GM06990 (cell line): ENCODE results near the gene CFAP65.

Experiments
- DNase-seq: peaks from one replicate; pipeline ENCODE4 v3.0.0-alpha.2; 2011; ENCODE audit not compliant: insufficient read length; ENCODE audit errors: extremely low read depth
- H3K27me3 ChIP-seq: replicated peaks from 2 replicates; pipeline ENCODE4 v1.6.0; 2011; ENCODE audit warnings: low read length; ENCODE audit not compliant: control insufficient read depth, insufficient read depth
- H3K36me3 ChIP-seq: 2 replicates; pipeline ENCODE4 v1.5.1; 2011; ENCODE audit warnings: low read length; ENCODE audit not compliant: control insufficient read depth, insufficient read depth
- H3K4me3 ChIP-seq: replicated peaks from 2 replicates; pipeline ENCODE4 v1.5.1; 2011; ENCODE audit warnings: low read depth, mild to moderate bottlenecking, control low read depth, low read length
- CTCF ChIP-seq: IDR thresholded peaks from 2 replicates; pipeline ENCODE4 v1.5.1; 2011; ENCODE audit warnings: low read length, control low read depth, mild to moderate bottlenecking, inconsistent platforms; ENCODE audit not compliant: insufficient read depth, poor library complexity, severe bottlenecking

CFAP65 gene

GRCh38 chr2:219001577-219002394 lies 39.5 kb downstream of the CFAP65 start:
- DNase-seq, result no peak
- Histone ChIP-seq H3K36me3 (no peaks in the 10 kb centered on the region), H3K27me3 (peaks cover 5% of the 10 kb centered on the region), H3K4me3 (no peak overlapping the region)
- TF ChIP-seq CTCF, result no peak

DNA sequence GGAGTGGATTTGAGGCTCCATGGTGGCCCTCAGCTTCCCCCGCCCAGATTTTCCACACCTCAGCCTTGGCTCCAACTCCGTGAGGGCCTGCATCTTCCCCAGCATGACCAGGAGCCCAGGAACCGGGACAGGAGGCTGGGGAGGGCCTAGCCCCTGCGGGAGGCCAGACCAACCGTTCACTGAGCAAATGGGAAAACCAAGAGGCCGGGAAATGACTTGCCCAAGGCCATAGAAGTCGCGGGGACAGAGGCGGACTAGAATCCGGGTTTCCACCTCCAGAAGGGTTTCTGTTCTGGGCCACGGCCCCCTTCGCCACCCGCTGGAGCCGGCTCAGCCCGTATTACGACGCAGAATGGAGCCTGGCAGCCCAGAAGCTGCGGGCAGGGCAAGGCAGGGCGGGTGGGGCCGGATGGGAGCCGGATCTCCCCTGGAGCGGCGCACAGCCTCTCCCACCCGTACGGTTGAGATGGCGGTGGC lies 40.2 kb downstream of the CFAP65 start:
- Histone ChIP-seq H3K4me3 (no peak overlapping the region), H3K27me3 (peaks cover 5% of the 10 kb centered on the region), H3K36me3 (no peaks in the 10 kb centered on the region)
- no peak for TF ChIP-seq CTCF
- no peak for DNase-seq

GRCh38 chr2:219000569-219000960 lies 40.8 kb downstream of the CFAP65 start:
- Histone ChIP-seq H3K4me3 (no peak overlapping the region), H3K36me3 (no peaks in the 10 kb centered on the region), H3K27me3 (peaks cover 6% of the 10 kb centered on the region)
- DNase-seq, result no peak
- TF ChIP-seq CTCF, result no peak

GRCh38 chr2:218999881-219000568 lies 41.3 kb downstream of the CFAP65 start:
- Histone ChIP-seq H3K4me3 (no peak overlapping the region), H3K27me3 (peaks cover 8% of the 10 kb centered on the region), H3K36me3 (no peaks in the 10 kb centered on the region)
- DNase-seq, result no peak
- no peak for TF ChIP-seq CTCF

DNA sequence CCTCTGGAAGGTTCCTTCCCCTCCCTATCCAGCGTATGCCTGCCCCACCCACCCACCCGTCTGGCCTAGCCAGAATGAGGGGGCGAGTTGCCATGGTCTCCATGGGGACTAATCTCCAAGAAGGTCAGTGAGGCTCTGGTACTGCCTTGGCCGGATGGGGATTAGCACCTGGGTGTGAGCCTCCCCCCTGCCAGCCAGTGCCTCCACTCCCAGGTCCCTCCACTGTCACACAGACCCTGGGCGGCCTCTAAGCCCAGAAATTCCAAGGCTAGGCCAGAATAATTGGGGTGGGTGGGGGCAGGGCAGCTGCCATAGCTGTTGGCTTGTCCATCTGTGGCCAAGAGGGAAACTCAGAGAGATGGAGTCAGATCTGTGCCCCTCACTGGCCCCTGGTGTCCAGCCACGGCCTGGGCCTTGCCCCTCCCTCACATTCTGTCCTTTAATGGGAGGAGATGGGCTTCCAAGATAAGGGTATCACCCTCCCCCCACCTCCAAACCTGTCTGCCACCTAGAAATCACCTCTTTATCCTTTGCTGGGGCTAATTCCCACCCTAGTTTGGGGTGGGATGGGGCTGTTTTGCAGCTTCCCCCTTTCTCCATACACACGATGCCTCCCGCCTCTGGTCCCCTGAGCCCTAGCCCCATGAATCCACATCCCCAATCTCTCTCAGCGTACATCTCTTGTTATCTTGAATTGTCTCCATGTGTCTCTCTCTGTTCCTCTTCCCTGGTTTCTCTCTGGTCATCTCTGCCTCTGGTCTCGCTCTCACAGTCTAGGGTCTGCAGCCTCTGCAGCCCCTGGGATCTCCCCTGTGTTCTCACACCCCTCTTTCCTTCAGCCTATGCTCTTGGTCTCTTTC lies 42.1 kb downstream of the CFAP65 start:
- no peak for TF ChIP-seq CTCF
- Histone ChIP-seq H3K36me3 (no peaks in the 10 kb centered on the region), H3K27me3 (peaks cover 11% of the 10 kb centered on the region), H3K4me3 (no peak overlapping the region)
- no peak for DNase-seq
